ENCODE results near the gene ANKFN1.
"Not testable (repeated sequence)": the region's sequence is repeated elsewhere in the genome, so short reads cannot be mapped to it uniquely, and the experiment has no call there.

Gene ANKFN1

DNA sequence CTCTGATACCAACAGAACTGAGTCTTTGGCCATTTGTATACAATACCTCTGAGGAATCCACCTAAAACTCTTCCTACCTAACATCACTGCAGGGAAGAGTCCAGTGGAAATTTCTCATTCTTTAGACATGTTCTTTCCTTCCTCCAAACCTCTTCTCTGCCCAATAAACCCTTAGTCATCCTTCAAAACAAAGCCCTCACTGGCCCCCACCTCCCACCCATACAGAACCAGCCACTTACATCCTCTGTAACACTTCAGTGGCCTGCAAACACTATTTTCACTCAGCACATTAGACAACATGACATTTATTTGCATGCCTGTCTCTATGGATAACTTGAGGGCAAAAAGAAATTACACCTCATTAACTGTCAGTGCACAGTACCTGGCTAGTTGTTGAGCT is 239.9 kb downstream of the ANKFN1 start:
- no peak overlapping the region for H3K27ac ChIP-seq
- TF ChIP-seq, protein P1, sequence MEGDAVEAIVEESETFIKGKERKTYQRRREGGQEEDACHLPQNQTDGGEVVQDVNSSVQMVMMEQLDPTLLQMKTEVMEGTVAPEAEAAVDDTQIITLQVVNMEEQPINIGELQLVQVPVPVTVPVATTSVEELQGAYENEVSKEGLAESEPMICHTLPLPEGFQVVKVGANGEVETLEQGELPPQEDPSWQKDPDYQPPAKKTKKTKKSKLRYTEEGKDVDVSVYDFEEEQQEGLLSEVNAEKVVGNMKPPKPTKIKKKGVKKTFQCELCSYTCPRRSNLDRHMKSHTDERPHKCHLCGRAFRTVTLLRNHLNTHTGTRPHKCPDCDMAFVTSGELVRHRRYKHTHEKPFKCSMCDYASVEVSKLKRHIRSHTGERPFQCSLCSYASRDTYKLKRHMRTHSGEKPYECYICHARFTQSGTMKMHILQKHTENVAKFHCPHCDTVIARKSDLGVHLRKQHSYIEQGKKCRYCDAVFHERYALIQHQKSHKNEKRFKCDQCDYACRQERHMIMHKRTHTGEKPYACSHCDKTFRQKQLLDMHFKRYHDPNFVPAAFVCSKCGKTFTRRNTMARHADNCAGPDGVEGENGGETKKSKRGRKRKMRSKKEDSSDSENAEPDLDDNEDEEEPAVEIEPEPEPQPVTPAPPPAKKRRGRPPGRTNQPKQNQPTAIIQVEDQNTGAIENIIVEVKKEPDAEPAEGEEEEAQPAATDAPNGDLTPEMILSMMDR (conservative IDR thresholded peaks at IDR 0.05) = no peak
- no peak for TF ChIP-seq ZFX (IDR thresholded peaks at IDR 0.05)

DNA sequence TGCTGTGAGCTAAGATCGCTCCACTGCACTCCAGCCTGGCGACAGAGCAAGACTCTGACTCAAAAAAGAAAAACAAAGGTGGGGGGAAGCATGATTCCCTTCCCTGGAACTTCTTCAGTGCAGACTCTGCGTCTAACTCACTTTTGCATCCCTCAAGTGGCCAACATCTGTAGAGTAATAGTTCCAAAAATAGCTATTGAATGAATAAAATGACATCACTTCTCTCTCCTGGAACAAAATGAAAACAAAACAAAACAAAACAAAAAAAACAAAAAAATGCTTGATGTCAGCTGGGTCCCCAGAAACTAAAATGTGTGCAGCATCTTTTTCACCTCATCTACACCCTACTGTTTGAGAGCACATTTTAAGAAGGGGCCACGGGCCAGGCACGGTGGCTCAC is 242.5 kb downstream of the ANKFN1 start:
- TF ChIP-seq ZFX (IDR thresholded peaks at IDR 0.05) = no peak
- TF ChIP-seq, protein P1 (conservative IDR thresholded peaks at IDR 0.05) = no peak
- H3K27ac ChIP-seq = no peak overlapping the region

DNA sequence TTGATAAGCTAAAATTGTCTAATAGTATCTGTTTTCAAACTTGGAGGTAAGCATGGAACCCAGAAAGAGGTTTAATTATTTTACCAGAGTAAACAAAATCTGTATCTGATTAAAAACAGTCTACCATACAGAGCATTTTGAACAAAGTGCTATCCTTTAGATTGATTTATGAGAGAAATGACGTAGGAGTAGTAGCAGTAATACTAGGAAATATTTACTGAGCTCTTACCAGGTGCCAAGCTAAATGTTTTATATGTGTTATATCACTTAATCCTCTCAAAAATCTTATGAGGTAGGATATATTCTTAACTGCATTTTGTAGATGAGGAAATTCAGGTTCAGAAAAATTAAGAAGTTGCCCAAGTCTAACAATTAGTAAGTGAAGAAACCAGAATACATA is 253.8 kb downstream of the ANKFN1 start:
- H3K27ac ChIP-seq = no peak overlapping the region
- TF ChIP-seq, protein P1 (conservative IDR thresholded peaks at IDR 0.05) = no peak
- no peak for TF ChIP-seq ZFX (IDR thresholded peaks at IDR 0.05)

DNA sequence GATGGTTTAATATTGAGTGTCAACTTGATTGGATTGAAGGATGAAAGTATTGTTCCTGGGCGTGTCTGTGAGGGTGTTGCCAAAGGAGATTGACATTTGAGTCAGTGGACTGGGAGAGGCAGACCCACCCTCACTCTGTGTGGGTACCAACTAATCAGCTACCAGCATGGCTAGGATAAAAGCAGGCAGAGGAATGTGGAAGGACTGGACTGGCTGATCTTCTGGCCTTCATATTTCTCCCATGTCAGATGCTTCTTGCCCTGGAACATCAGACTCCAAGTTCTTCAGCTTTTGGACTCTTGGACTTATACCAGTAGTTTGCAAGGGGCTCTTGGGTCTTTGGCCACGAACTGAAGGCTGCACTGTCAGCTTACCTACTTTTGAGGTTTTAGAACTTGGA is 259.1 kb downstream of the ANKFN1 start:
- not testable (repeated sequence) for H3K27ac ChIP-seq

DNA sequence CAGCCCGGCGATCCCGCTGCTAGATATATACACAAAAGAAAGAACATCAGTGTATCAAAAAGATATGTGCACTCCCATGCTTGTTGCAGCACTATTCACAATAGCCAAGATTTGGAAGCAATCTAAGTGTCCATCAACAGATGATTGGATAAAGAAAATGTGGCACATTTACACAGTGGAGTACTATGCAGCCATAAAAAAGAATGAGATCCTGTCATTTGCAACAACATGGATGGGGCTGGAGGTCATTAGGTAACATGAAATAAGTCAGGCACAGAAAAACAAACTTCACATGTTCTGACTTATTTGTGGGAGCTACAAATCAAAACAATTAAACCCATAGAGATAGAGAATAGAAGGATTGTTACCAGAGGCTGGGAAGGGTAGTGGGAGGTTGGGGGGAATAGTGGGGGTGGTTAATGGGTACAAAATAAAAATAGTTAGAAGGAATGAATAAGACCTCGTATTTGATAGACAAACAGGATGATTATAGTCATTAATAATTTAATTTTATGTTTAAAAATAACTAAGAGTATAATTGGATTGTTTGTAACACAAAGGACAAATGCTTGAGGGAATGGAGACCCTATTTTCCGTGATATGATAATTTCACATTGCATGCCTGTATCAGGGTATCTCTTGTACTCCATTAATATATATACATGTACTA is 263.5 kb downstream of the ANKFN1 start:
- no peak for TF ChIP-seq ZFX (IDR thresholded peaks at IDR 0.05)
- TF ChIP-seq, protein P1 (conservative IDR thresholded peaks at IDR 0.05) = no peak
- no peak overlapping the region for H3K27ac ChIP-seq

DNA sequence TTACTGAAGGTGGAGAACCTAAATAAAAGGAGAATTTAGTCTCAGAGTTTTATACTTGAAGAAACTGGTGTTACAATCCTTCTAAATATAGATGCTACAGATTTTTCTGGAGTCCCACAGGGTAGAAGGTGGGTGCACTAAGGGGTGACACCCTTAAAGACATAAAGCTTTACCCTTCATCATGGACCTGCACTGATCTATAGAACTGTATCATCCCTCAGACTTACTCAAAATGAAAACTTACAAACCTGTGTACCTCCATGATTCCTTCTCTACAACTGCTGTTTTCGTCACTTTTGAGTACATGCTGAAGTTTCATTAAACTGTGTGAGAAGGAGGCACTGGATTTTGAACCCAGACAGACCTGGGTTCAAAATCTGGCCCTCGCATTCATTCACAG is 270.7 kb downstream of the ANKFN1 start:
- TF ChIP-seq, protein P1 (conservative IDR thresholded peaks at IDR 0.05) = no peak
- no peak for TF ChIP-seq ZFX (IDR thresholded peaks at IDR 0.05)
- H3K27ac ChIP-seq = no peak overlapping the region

DNA sequence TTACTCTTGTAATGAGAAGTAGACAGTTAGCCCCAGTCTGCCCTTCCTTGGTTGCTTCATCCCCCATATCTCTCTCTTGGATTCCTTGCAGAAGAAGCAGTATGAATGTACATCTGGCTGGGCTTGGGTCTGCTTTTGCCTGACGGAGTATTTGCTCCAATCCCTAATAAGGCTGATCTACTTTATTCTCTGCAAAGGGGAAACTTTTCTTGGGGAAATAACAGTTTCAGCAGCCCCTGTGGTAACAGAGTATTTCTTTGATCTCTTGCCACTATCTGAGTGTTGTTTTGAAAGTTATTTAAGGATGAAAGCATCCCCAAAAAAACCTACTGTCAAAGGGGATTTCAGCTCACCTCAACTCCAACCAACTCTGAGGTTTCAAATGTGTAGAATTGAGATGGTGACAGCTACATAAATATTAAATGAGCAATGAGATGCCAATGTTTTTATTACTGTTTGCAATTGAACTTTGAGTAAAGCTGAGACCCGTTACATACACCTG is 271.3 kb downstream of the ANKFN1 start:
- TF ChIP-seq, protein P1 (conservative IDR thresholded peaks at IDR 0.05) = no peak
- no peak for TF ChIP-seq ZFX (IDR thresholded peaks at IDR 0.05)
- H3K27ac ChIP-seq = no peak overlapping the region

DNA sequence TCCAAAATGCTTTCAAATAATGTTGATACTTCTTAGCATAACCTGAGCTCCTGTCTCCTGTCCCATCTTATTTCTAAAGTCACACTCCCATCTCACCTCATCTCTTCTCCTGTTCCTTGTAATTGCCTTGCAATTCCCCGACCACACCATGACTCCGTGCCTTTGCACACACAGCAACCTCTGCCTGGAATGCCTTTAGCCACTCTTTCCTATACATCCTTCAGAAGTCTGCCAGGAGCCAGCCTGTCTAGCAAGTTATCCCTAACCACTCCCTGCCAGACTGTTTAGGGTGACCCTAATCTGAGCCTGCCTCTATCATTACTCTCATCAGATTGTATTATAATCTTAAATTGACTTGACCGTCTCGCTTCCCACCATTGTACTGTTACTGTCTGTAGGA is 272.2 kb downstream of the ANKFN1 start:
- no peak for TF ChIP-seq ZFX (IDR thresholded peaks at IDR 0.05)
- no peak overlapping the region for H3K27ac ChIP-seq

Data from C4-2B (cell line).